OCI-LY7 (cell line): Measurements from ENCODE around the gene DGCR8. TPM values are rescaled to one million over a fixed set of nuclear protein-coding genes. Genes with fewer than 3 reads are reported as not detected.
A peak's percentile ranks its signal among the peaks of the same experiment; 100 is the strongest.

Experiments
- BruUV-seq: library from RNA; stranded (reverse); fragments of 400-500 nt; replicated peaks from 2 replicates; lab custom pipeline; 2021; lab: Mats Ljungman, UMichigan
- CTCF ChIA-PET: fragments of 300-600 bp; sonication (Branson Sonifier 250); formaldehyde crosslinking; loops from one replicate; lab custom pipeline; 2022; ENCODE audit warnings: antibody characterized with exemption; ENCODE audit not compliant: unreplicated experiment; lab: Charles Lee
- POLR2A ChIA-PET: fragments of 300-600 bp; sonication (Branson Sonifier 250); formaldehyde crosslinking; loops from one replicate; lab custom pipeline; 2022; ENCODE audit warnings: antibody characterized with exemption; lab: Charles Lee
- DNase-seq: peaks from one replicate; pipeline ENCODE4 v3.0.0-alpha.2; 2015; ENCODE audit warnings: low spot score
- H2AFZ ChIP-seq: fragments of 200-600 bp; sonication (generic), shearing (Covaris generic); 2 replicates; pipeline ENCODE4 v1.6.1; 2014; ENCODE audit warnings: mild to moderate bottlenecking, antibody characterized with exemption, low read length, moderate library complexity
- H3K27ac ChIP-seq: fragments of 200-600 bp; sonication (generic); 2 replicates; pipeline ENCODE4 v1.5.1; 2014; ENCODE audit warnings: mixed run types, low read depth, mild to moderate bottlenecking, moderate library complexity, low read length, inconsistent platforms; ENCODE audit not compliant: poor library complexity, severe bottlenecking
- H3K36me3 ChIP-seq: fragments of 200-600 bp; sonication (generic); 2 replicates; pipeline ENCODE4 v1.6.1; 2014; ENCODE audit warnings: mild to moderate bottlenecking, antibody characterized with exemption, low read length, moderate library complexity, mixed read lengths; ENCODE audit not compliant: insufficient read depth
- H3K4me1 ChIP-seq: fragments of 200-600 bp; sonication (generic); 2 replicates; pipeline ENCODE4 v1.5.1; 2014; ENCODE audit warnings: mild to moderate bottlenecking, low read length; ENCODE audit not compliant: insufficient read depth, poor library complexity, severe bottlenecking
- H3K4me2 ChIP-seq: fragments of 200-600 bp; sonication (generic); 2 replicates; pipeline ENCODE4 v1.6.1; 2014; ENCODE audit warnings: mild to moderate bottlenecking, low read length
- H3K4me3 ChIP-seq: fragments of 200-600 bp; sonication (generic); 2 replicates; pipeline ENCODE4 v1.5.1; 2014; ENCODE audit warnings: mild to moderate bottlenecking, low read depth, low read length; ENCODE audit not compliant: poor library complexity, severe bottlenecking
- H3K79me2 ChIP-seq: fragments of 200-600 bp; sonication (generic); 2 replicates; pipeline ENCODE4 v1.6.1; 2016; ENCODE audit warnings: low read depth, mild to moderate bottlenecking, low read length, moderate library complexity, mixed read lengths; ENCODE audit not compliant: insufficient read depth
- H3K9me2 ChIP-seq: fragments of 200-600 bp; sonication (generic); 2 replicates; pipeline ENCODE4 v1.6.1; 2016; ENCODE audit warnings: mild to moderate bottlenecking, low read length, mixed read lengths; ENCODE audit not compliant: insufficient read depth
- H3K9me3 ChIP-seq: fragments of 200-600 bp; sonication (generic); 2 replicates; pipeline ENCODE4 v1.6.1; 2014; ENCODE audit warnings: mild to moderate bottlenecking, mixed run types, low read length, mixed read lengths
- H4K20me1 ChIP-seq: fragments of 200-600 bp; sonication (generic); 2 replicates; pipeline ENCODE4 v1.6.1; 2014; ENCODE audit warnings: mild to moderate bottlenecking, antibody characterized with exemption, low read length, moderate library complexity, mixed read lengths; ENCODE audit not compliant: insufficient read depth
- EZH2phosphoT487 ChIP-seq: fragments of 200-600 bp; sonication (generic); IDR thresholded peaks from 2 replicates; pipeline ENCODE4 v1.6.1; 2018; ENCODE audit warnings: low read depth, borderline replicate concordance, mild to moderate bottlenecking, mixed run types, antibody characterized with exemption, low read length, moderate library complexity, mixed read lengths
- intact Hi-C: fragments of 100-400 bp; cut with micrococcal nuclease; formaldehyde crosslinking; loops from one replicate; pipeline ENCODE4 v1.10.0; 2022; ENCODE audit not compliant: unreplicated experiment
- total RNA-seq, 2 experiments: library from RNA; depleted of rRNA in 1 of 2; stranded (reverse); fragments of >200 nt in 1 of 2; shearing (Covaris generic) in 1 of 2; gene quantifications; 2 replicates each; pipeline ENCODE4 v1.2.3, GENCODE V29; 2014 to 2022
- TF ChIP-seq, protein P1 (sequence below): fragments of 200-600 bp; sonication (generic); conservative IDR thresholded peaks from 2 replicates; pipeline ENCODE4 v1.5.1; 2014; ENCODE audit warnings: mild to moderate bottlenecking, antibody characterized with exemption, low read length, moderate library complexity, mixed read lengths

DGCR8 gene
- total RNA-seq, 2 experiments from 2014 or later = 49.5 to 68.2 TPM

GRCh38 chr22:20114506-20115475 lies 34.8 kb downstream of the DGCR8 start:
- intact Hi-C loops = no loop called here
- peak overlapping the region; percentile 98 for H3K4me3 ChIP-seq
- BruUV-seq = no TSS peak
- peak overlapping the region; percentile 74 for H3K4me2 ChIP-seq
- H4K20me1 ChIP-seq = 0 out of 2 replicates have a peak, but pooled peaks cover under 1% of the 10 kb centered on the region
- peaks cover 42% of the 10 kb centered on the region for H3K79me2 ChIP-seq
- H3K4me1 ChIP-seq = peaks cover 44% of the 10 kb centered on the region
- H3K9me2 ChIP-seq = no peaks in the 10 kb centered on the region
- CTCF ChIA-PET = no interaction called here
- H3K9me3 ChIP-seq = no peaks in the 10 kb centered on the region
- no peak for TF ChIP-seq EZH2phosphoT487
- TF ChIP-seq, protein P1, sequence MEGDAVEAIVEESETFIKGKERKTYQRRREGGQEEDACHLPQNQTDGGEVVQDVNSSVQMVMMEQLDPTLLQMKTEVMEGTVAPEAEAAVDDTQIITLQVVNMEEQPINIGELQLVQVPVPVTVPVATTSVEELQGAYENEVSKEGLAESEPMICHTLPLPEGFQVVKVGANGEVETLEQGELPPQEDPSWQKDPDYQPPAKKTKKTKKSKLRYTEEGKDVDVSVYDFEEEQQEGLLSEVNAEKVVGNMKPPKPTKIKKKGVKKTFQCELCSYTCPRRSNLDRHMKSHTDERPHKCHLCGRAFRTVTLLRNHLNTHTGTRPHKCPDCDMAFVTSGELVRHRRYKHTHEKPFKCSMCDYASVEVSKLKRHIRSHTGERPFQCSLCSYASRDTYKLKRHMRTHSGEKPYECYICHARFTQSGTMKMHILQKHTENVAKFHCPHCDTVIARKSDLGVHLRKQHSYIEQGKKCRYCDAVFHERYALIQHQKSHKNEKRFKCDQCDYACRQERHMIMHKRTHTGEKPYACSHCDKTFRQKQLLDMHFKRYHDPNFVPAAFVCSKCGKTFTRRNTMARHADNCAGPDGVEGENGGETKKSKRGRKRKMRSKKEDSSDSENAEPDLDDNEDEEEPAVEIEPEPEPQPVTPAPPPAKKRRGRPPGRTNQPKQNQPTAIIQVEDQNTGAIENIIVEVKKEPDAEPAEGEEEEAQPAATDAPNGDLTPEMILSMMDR = no peak
- POLR2A ChIA-PET = no interaction called here
- H2AFZ ChIP-seq = no peak overlapping the region
- no peak overlapping the region for H3K27ac ChIP-seq
- no peak for DNase-seq
- peaks cover 84% of the 10 kb centered on the region for H3K36me3 ChIP-seq

DNA sequence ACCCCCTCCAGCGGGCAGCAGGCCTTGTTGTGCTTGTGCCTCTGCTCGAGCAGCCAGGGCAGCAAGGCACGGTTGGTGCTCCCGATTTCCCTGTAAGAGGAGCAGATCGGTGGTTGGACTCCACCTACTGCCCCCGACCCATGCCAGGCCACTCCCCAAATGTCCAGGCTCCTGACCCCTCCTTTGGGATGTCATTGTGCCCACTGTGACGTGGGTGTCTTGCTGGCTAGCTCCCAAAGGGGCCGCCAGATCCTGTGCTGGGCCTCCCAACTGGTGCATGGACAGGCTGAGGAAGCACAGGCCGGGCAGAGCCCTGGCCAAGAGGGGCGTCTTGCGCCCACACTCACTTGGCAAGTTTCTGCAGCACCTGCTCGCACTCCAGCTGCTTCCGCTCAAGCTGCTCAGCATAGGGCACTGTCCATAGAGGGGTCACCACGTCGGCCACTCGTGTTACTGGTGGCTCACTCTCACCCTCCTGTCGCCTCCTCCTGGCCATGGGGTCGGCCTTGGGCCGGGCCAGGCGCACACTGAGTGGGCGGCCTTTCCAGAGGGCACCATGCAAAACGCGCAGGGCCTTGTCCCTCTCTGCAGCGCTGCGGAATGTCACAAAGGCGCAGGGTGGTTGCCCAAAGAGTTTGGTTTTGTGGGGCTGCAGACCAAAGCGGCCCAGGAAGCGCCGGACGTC lies 35.8 kb downstream of the DGCR8 start, which contains the start of gene RANBP1:
RANBP1 (plus strand) TSS at position 414 of the 685 bp plus-strand sequence; CDS start at position 495, 81 bp downstream.
- peak within 1 kb of the TSS; percentile 63 for H3K27ac ChIP-seq
- TF ChIP-seq EZH2phosphoT487 = no peak
- TF ChIP-seq, protein P1 = no peak
- H4K20me1 ChIP-seq = peaks cover 9% of the 10 kb centered on the region; the same call in 1 of the 2 replicates
- peaks cover 52% of the 10 kb centered on the region for H3K79me2 ChIP-seq
- peaks cover 84% of the 10 kb centered on the region for H3K36me3 ChIP-seq
- no peak for DNase-seq
- CTCF ChIA-PET = no interaction called here
- intact Hi-C loops = no loop called here
- peak within 1 kb of the TSS; percentile 98 for H3K4me3 ChIP-seq
- no TSS peak for BruUV-seq
- H3K9me3 ChIP-seq = no peaks in the 10 kb centered on the region
- peak within 1 kb of the TSS; percentile 74 for H3K4me2 ChIP-seq
- no peaks in the 10 kb centered on the region for H3K9me2 ChIP-seq
- POLR2A ChIA-PET = interaction anchor here (0.5 to 1.0 kb wide), 2 partner anchors 25 to 160 kb away, joined by 3 read pairs; no protein-coding TSS in a partner anchor
- peak within 1 kb of the TSS; percentile 9; the same call in 1 of the 2 replicates for H2AFZ ChIP-seq
- H3K4me1 ChIP-seq = peaks cover 44% of the 10 kb centered on the region
